Effector CD8-positive, alpha-beta T cell (primary cell): ENCODE results near the gene CIB4.

ENCODE experiments used
- DNase-seq: peaks from one replicate; lab custom pipeline; 2025; lab: John Stamatoyannopoulos, UW

Gene CIB4

DNA sequence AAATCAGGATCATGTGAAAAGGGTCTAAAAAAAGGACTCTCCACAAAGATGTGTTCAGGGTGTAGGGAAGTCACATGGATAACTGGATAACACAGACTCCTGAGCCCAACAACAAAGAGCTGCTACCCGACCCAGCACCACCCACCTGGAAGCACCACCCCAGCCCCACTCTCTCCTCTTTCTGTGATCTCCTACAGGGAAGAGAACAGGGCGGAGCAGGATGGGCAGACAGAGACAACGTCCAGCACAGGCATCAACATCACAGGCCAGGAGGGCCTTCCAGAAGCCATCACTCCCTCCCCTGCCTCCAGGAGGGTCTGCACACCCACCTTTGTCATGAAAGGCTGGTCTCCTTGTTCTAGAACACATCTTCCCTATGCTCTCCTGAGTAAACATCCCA is 1.3 kb upstream of the CIB4 start:
- no peak for DNase-seq

DNA sequence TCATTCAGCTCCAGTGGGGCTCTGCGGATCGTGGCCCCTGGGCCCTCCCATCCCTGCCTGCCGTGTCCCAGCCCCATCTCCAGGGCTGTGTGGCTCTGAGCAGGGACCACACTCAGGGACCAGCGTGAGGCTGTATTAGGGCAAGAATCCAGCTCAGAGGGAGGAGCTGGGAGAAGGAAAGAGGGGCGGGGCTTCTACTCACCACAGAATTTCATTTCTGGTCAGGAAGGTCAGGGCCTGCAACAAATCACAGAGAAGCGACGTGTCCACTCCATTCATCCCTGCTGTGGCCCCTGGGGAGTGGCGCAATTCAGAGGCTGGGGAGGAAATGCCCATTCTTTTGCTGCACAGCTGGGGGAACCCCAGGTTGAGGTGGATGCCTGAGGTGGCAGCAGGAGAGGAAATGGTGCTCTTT is 828 bp downstream of the CIB4 start:
- DNase-seq, result no peak

- DNase-seq, result no peak
These were observed 1.4 kb downstream of the CIB4 start for GRCh38 chr2:26639685-26640243.

DNA sequence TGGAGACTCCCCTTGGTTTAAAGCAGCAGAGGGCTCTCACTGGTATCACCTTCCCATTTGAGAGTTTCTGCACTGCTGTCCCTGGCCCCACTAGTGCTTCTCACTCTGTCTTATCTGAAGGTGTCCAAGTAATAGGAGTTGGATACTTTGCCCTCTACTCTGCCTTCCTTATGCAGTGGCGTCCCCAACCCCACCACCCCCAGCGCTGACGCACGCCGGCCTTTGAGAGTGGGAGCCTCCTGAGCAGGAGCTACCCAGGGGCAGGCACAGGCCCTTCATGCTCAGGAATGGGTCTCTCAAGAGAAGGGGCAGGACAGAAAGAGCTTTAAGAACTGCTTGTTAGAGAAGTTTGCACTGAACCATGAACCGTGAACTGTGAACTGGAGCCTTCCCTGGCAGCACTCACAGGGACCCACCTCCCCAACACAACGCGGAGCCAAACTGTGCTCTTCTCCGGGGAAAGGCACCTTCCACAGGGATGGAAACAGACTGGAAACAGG is 3.3 kb downstream of the CIB4 start:
- no peak for DNase-seq

- DNase-seq, result no peak
These were observed 4.2 kb downstream of the CIB4 start for GRCh38 chr2:26636935-26637334.

DNA sequence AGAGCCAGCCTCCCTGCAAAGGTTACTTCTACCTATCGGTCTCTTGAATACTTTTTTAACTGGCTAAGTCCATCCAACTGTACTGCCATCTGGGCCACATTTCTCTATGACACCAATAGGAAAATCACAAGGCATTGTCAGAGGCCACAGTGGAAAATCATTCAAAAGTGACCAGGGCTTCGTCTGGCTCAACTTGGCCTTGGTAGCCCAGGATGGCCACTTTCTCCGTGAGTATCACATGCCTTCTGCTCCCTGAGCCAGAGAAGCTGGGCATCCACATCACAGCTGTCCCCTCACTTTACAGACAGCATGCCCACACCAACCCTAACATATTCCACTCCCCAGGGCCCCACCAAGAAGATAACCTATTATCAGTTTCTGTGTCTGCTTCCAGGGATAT is 5.8 kb downstream of the CIB4 start:
- no peak for DNase-seq

DNA sequence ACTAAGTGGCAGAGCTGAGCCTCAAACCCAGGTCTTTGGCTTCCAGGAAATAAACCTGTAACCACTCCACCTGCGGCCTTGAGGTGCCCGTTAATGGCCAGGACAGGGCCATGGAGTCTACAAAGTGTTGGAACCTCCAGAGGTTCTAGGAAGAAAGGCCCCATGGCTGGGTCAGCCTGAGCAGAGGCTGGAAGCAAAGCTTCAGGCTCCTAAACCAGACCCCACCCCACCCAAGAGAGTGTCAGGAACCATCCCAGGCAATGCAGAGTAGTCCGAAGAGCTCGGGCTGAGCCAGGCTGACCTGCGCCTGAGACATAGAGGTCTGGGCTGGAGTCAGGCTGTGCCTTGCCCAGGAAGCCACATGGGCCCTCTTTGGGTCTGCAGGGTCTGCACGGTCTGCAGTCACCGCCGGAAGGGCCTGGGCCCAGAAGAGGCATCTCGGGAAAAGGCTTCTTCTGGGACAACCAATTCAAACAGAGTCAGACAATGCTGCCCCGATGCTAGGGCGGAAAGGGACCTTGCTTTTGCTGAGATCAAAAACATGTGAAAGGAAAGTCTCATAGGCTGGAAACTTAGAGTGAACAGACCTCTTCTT is 6.4 kb downstream of the CIB4 start:
- DNase-seq, result no peak

GRCh38 chr2:26633993-26634595 is 7.1 kb downstream of the CIB4 start:
- DNase-seq, result no peak

DNA sequence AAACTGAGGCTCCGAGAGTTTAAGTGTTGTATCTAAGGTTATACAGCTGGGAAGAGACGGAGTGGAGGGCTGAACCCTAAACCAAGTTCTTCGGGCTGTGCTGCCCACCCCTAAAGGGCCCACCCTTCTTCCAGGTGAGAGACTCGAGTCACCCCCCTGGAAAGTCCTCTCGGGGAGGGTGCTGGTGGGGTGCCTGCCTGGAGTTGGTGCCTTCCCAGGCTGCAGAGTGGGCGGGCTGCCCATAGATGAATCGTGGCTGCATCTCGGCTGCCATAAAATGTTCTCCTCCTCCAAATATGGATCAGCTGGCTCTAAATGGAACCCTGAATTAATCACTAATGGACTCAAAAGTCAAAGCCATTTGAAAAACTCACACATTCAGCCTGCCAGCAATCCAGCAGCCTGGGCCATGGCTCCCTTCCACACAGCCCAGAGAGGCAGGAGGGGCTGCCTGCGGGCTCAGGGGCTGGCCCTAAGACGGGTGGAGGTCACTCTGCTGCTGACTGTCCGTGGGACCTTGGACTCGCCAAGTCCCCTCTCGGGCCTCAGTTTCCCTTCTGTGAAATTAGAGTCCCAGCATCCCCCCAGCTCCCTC is 7.7 kb downstream of the CIB4 start:
- no peak for DNase-seq

DNA sequence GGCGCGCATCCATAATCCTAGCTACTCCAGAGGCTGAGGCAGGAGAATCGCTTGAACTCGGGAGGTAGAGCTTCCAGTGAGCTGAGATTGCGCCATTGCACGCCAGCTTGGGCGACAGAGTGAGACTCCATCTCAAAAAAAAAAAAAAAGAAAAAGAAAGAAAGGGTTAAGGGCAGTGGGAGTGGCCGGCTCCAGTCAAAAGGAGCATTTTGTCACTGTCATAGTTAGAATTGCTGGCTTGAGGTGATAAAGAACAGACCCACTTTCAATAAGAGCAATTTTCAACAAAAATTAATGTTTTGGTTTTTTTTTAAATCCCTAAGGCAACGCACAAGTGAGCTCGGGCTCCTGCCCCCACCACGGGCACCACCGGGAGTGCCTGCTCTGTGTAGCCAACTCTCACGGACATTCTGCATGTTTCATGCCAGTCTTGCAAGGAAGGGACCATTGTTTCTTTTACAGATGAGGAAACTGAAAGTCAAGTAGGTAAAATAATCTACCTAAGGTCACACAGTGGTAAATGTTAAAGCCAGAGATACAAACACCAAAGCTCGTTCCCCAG is 8.5 kb downstream of the CIB4 start:
- DNase-seq, result no peak

DNA sequence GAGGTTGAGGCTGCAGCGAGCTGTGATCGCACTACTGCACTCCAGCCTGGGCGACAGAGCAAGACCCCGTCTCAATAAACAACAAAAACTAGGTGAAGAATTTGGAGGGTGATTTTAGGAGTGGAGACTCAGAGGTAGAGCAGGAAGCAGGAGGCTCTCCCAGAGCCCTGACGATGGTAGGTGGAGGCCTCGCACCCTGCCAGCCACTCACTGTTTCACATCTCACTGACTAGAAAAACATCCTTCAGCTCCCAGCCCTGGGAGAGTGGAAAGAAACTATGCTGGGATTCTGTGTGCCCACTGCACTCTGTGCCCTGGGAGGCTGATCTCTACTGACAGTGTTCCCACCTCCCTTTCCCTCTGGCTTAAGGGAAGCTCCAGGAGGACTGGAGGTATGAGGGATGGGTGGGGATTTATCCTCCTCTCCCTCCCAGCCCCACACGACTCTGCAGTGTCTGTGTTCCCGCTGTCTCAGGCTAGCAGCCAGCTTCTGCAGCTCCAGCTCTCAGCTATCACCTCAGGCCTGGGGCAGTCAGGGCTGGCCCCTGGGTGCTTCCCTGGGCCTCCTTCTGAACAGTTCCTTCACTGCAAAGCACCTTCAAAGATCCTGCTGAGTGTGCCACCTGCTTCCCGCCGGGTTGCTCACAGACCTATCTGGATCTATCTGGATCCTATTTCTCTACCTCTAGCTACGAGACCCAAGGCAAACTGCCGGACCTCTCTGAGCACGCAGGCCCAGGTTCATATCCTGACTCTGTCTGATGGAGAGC is 9.6 kb downstream of the CIB4 start:
- DNase-seq, result no peak

- DNase-seq, result no peak
These were observed 10.4 kb downstream of the CIB4 start for GRCh38 chr2:26630669-26631360.

DNA sequence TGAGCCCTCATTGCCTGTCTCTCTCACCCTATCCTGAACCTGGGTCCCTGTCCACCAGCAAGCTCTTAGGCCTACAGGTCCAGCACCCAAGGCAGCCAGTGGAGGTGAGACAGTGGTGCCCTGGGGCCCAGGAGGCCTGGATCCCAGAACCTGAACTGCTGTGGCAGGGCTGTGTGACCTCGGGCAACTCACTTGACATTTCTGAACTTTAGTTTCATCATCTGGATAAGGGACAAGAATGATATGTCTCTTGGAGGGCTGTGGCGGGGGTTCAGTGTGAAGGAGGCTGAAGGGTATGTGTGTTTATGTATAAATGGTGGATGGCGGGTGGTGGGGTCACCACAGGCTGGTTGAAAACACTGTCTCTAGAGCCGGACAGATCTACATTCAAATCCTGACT is 10.9 kb downstream of the CIB4 start:
- DNase-seq, result no peak

DNA sequence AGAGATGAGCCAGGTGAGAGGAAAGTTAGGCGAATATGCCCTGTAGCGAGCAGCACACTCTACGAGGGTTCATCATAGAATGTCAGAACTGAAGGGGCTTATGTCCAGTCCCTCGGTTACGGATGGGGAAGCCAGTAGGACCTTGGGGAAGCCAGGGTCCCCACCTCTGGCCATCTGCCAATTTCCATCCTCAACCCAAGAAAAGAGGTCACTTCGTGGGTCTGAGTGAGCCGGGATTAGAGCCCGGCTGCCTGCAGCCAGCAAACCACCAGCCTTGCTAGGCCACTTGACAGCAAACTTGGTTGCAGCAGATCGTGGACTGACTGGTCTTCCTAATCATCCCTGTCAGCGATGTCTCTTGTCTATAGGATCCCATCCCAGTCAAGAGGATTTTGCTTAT is 11.4 kb downstream of the CIB4 start:
- no peak for DNase-seq

- no peak for DNase-seq
These were observed 11.9 kb downstream of the CIB4 start for GRCh38 chr2:26629346-26629630.

GRCh38 chr2:26628561-26629345 is 12.4 kb downstream of the CIB4 start:
- DNase-seq, result no peak

DNA sequence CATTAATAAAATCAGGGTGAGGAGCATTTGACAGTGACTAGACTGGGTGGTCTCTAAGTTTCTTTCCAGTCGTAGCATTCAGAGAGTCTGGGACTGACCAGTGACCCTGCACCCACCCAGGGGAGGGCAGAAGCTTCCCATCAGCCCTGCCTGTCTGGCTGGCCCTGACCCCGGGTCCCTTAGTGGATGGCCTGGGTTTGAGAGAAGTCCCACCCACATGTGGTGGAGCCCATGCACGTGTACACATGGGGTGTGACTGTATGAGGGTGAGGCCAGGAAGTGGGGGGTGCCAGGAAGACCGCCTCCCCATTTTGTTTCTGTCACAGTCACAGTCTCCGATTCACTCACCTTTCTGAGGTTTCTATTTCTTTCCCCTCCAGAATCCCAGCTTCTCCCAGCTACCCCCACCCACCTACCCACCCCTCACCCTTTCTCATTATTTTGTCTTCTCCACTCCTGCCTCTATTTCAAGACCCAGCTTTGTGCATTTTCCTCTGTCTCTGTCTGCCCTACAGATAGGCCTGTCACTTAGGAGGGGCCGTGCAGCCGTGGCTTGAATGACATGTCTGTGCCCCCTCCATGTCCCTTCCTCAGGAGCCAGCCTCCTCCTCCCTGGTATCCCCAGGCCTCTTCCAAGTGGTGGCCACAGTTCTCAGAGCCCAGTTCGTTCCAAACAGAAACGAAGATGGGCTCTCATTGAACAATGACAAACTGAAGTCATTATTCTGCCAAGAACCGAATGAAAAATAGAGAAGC is 13.6 kb downstream of the CIB4 start:
- DNase-seq, result no peak

DNA sequence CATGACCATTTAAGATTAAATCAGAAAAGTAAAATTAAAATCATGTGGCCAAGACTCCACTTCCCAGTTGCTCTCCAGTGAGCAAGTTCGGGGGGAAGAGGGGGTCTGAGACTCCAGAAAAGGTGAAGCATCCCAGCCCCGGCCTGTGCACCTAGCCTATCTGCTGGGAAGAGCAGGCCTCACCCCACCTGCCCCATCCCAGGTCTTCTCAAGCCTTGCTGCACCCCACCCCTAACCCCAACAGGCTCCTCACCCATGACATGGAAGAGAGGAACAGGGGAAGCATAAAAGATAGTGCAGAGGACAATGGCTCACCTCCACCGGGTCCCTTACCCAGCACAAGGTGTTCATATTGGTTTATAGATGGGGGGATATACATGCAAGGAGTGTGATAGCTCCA is 14.6 kb downstream of the CIB4 start:
- no peak for DNase-seq

DNA sequence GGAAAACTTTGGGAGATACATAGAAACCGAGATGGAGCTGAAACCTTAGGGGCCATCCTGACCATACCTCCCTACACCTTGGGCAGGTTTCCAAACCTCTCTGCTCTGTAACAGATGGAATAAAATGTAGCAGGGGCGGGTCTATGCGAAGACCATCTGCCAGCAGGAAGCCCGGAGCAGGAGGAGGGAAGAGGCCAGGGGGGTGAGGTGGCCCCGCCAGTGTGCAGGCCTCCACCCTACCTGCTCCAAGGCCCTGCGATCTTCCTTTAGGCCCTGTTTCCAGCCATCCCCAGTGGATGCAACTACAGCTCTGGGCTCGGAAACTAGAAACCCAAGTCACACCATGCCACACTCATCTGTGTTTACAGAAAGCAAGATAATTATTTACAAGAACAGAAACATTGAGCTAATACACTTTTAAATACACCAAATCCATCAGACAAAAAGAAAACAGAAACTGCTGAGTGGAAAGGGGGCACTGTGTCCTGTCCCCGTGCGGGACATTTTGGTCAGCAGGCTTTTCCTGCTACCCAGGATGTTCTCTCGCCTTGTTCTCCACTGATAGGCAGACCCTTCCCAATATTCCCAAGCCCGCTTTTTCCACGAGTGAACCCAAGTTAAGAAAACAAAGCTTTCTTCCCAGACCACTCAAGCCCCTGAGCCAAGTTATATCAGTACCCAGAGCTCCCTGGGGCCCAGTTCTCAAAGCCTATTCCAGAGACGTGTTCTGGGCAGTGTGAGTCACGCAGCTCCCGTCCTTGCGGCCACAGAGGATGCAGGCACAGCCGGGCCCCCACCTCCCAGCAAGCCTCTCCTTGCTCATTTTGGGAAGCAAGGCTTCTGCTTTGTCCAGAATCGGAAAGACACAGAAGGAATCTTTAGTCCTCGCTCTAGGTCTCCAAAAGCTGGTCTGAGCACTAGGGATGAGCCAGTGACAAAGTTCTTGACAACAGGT is 17.3 kb downstream of the CIB4 start:
- no peak for DNase-seq
